Stimulated activated CD8-positive, alpha-beta memory T cell treated with anti-CD3 and anti-CD28 coated beads, Interleukin-4, amount 100 ng/mL, for 1 hour (primary cell): ENCODE results near the gene CFAP299.
A peak's percentile ranks its signal among the peaks of the same experiment; 100 is the strongest.
"Not testable (repeated sequence)": the region's sequence is repeated elsewhere in the genome, so short reads cannot be mapped to it uniquely, and the experiment has no call there.

Experiments
- DNase-seq, 2 donors: peaks; one replicate each; pipeline ENCODE4 v3.0.0-alpha.2; 2020; ENCODE audit warnings: low read depth in 2 of 2, low spot score in 1 of 2

Gene CFAP299

GRCh38 chr4:80335554-80336358, at the start of gene CFAP299:
CFAP299 (plus strand) TSS chr4:80335730.
- DNase-seq = peak in 1 of 2 donors; percentile 21

GRCh38 chr4:80286451-80286850, 49.1 kb upstream of the CFAP299 start:
- DNase-seq = no peak

- not testable (repeated sequence) for DNase-seq
Measured at GRCh38 chr4:80290665-80291064, 44.9 kb upstream of the CFAP299 start.

- DNase-seq = no peak
Measured at GRCh38 chr4:80294206-80294605, 41.3 kb upstream of the CFAP299 start.

- no peak for DNase-seq
Measured at GRCh38 chr4:80295336-80295735, 40.2 kb upstream of the CFAP299 start.

GRCh38 chr4:80295826-80296225, 39.7 kb upstream of the CFAP299 start:
- DNase-seq = no peak

GRCh38 chr4:80301884-80302283, 33.6 kb upstream of the CFAP299 start:
- DNase-seq = no peak

- DNase-seq = no peak
Measured at GRCh38 chr4:80302616-80303223, 32.8 kb upstream of the CFAP299 start.

- no peak for DNase-seq
Measured at GRCh38 chr4:80305466-80305865, 30.1 kb upstream of the CFAP299 start.

- no peak for DNase-seq
Measured at GRCh38 chr4:80306260-80306659, 29.3 kb upstream of the CFAP299 start.

GRCh38 chr4:80307183-80307735, 28.3 kb upstream of the CFAP299 start:
- DNase-seq = no peak

GRCh38 chr4:80307774-80308465, 27.6 kb upstream of the CFAP299 start:
- DNase-seq = no peak

GRCh38 chr4:80308466-80308822, 27.1 kb upstream of the CFAP299 start:
- DNase-seq = no peak

GRCh38 chr4:80309294-80310004, 26.1 kb upstream of the CFAP299 start:
- DNase-seq = no peak

GRCh38 chr4:80311130-80311529, 24.4 kb upstream of the CFAP299 start:
- no peak for DNase-seq

GRCh38 chr4:80312124-80312523, 23.4 kb upstream of the CFAP299 start:
- DNase-seq = no peak

- no peak for DNase-seq
Measured at GRCh38 chr4:80313627-80314026, 21.9 kb upstream of the CFAP299 start.

- DNase-seq = not testable (repeated sequence)
Measured at GRCh38 chr4:80315848-80316247, 19.7 kb upstream of the CFAP299 start.

GRCh38 chr4:80321341-80321740, 14.2 kb upstream of the CFAP299 start:
- no peak for DNase-seq

GRCh38 chr4:80321776-80322175, 13.8 kb upstream of the CFAP299 start:
- DNase-seq = no peak

- DNase-seq = no peak
Measured at GRCh38 chr4:80322716-80323115, 12.8 kb upstream of the CFAP299 start.
